H9 (cell line): Measurements from ENCODE around the gene ATP8A2. TPM values are rescaled to one million over a fixed set of nuclear protein-coding genes. Genes with fewer than 3 reads are reported as not detected.
"Not testable (repeated sequence)": the region's sequence is repeated elsewhere in the genome, so short reads cannot be mapped to it uniquely, and the experiment has no call there.

Experiments used
- DNase-seq: peaks from one replicate; pipeline ENCODE4 v3.0.0-alpha.2; 2017
- H2AFZ ChIP-seq: one replicate; pipeline ENCODE4 v1.6.1; 2013; ENCODE audit warnings: mild to moderate bottlenecking, low read length, control low read depth, moderate library complexity
- H2AK5ac ChIP-seq: 2 replicates; pipeline ENCODE4 v1.6.1; 2013; ENCODE audit warnings: low read length, control low read depth, mixed read lengths; ENCODE audit not compliant: insufficient read length
- H2BK120ac ChIP-seq: one replicate; pipeline ENCODE4 v1.6.1; 2013; ENCODE audit warnings: low read depth, mild to moderate bottlenecking, low read length, control low read depth, inconsistent platforms; ENCODE audit not compliant: poor library complexity, severe bottlenecking
- H2BK12ac ChIP-seq: 2 replicates; pipeline ENCODE4 v1.6.1; 2013; ENCODE audit warnings: low read length, control low read depth, mixed read lengths, low read depth; ENCODE audit not compliant: insufficient read length
- H2BK15ac ChIP-seq: 2 replicates; pipeline ENCODE4 v1.6.1; 2013; ENCODE audit warnings: low read depth, low read length, control low read depth
- H2BK20ac ChIP-seq: one replicate; pipeline ENCODE4 v1.6.1; 2013; ENCODE audit warnings: low read depth, mild to moderate bottlenecking, low read length, control low read depth, inconsistent platforms; ENCODE audit not compliant: poor library complexity, severe bottlenecking
- H2BK5ac ChIP-seq: 2 replicates; pipeline ENCODE4 v1.6.1; 2013; ENCODE audit warnings: low read length, control low read depth, mixed read lengths; ENCODE audit not compliant: insufficient read length
- H3K14ac ChIP-seq: 2 replicates; pipeline ENCODE4 v1.6.1; 2013; ENCODE audit warnings: low read length, control low read depth; ENCODE audit not compliant: insufficient read depth
- H3K18ac ChIP-seq: 2 replicates; pipeline ENCODE4 v1.6.1; 2013; ENCODE audit warnings: low read depth, mild to moderate bottlenecking, mixed read lengths, low read length, control low read depth; ENCODE audit not compliant: insufficient read length
- H3K23ac ChIP-seq: 2 replicates; pipeline ENCODE4 v1.6.1; 2013; ENCODE audit warnings: low read length, control low read depth, mixed read lengths, low read depth; ENCODE audit not compliant: insufficient read length
- H3K23me2 ChIP-seq: 2 replicates; pipeline ENCODE4 v1.6.1; 2013; ENCODE audit warnings: low read depth, mild to moderate bottlenecking, mixed read lengths, low read length, control low read depth; ENCODE audit not compliant: insufficient read length, poor library complexity, severe bottlenecking
- H3K27ac ChIP-seq: 2 replicates; pipeline ENCODE4 v1.5.1; 2013; ENCODE audit warnings: low read length, control low read depth, mixed read lengths, low read depth; ENCODE audit not compliant: insufficient read length
- H3K27me3 ChIP-seq: 2 replicates; pipeline ENCODE4 v1.6.1; 2013; ENCODE audit warnings: low read length, control low read depth, inconsistent platforms; ENCODE audit not compliant: insufficient read depth
- H3K4ac ChIP-seq: 2 replicates; pipeline ENCODE4 v1.6.1; 2013; ENCODE audit warnings: low read depth, mild to moderate bottlenecking, control low read depth, inconsistent platforms, low read length, moderate library complexity
- H3K4me1 ChIP-seq: 2 replicates; pipeline ENCODE4 v1.6.1; 2013; ENCODE audit warnings: low read length, control low read depth, inconsistent platforms; ENCODE audit not compliant: insufficient read depth
- H3K4me2 ChIP-seq: 2 replicates; pipeline ENCODE4 v1.6.1; 2013; ENCODE audit warnings: low read length, control low read depth, mixed read lengths; ENCODE audit not compliant: insufficient read length, insufficient read depth
- H3K56ac ChIP-seq: 2 replicates; pipeline ENCODE4 v1.6.1; 2013; ENCODE audit warnings: low read depth, mild to moderate bottlenecking, mixed read lengths, low read length, control low read depth; ENCODE audit not compliant: insufficient read length
- H3K79me1 ChIP-seq: 2 replicates; pipeline ENCODE4 v1.6.1; 2013; ENCODE audit warnings: low read depth, mild to moderate bottlenecking, moderate library complexity, low read length, control low read depth, inconsistent platforms; ENCODE audit not compliant: insufficient read depth, poor library complexity, severe bottlenecking
- H3K79me2 ChIP-seq: 2 replicates; pipeline ENCODE4 v1.6.1; 2013; ENCODE audit warnings: low read length, control low read depth, inconsistent platforms; ENCODE audit not compliant: insufficient read depth
- H3K9ac ChIP-seq: 2 replicates; pipeline ENCODE4 v1.6.1; 2013; ENCODE audit warnings: low read length, control low read depth, mixed read lengths; ENCODE audit not compliant: insufficient read length; ENCODE audit errors: extremely low read depth
- H3K9me3 ChIP-seq: one replicate; pipeline ENCODE4 v1.6.1; 2013; ENCODE audit warnings: low read depth, low read length, inconsistent platforms; ENCODE audit not compliant: control insufficient read depth
- H3T11ph ChIP-seq: one replicate; pipeline ENCODE4 v1.6.1; 2013; ENCODE audit warnings: mild to moderate bottlenecking, low read length, control low read depth, inconsistent platforms
- H4K20me1 ChIP-seq: one replicate; pipeline ENCODE4 v1.6.1; 2013; ENCODE audit not compliant: control insufficient read depth, insufficient read length, insufficient read depth
- H4K5ac ChIP-seq: 2 replicates; pipeline ENCODE4 v1.6.1; 2013; ENCODE audit warnings: low read depth, mild to moderate bottlenecking, mixed read lengths, low read length, control low read depth; ENCODE audit not compliant: insufficient read length
- H4K8ac ChIP-seq: replicated peaks from 2 replicates; pipeline ENCODE4 v1.6.1; 2013; ENCODE audit warnings: low read length, control low read depth, mixed read lengths, low read depth; ENCODE audit not compliant: insufficient read length
- H4K91ac ChIP-seq: 2 replicates; pipeline ENCODE4 v1.6.1; 2013; ENCODE audit warnings: low read depth, mild to moderate bottlenecking, moderate library complexity, mixed read lengths, low read length, control low read depth; ENCODE audit not compliant: insufficient read length
- H3K27ac Mint-ChIP-seq, 3 experiments: 2 replicates in 2 of 3; 3 replicates in 1 of 3; pipeline ENCODE4 v1.8.0; 2020 to 2021; ENCODE audit warnings: mixed read lengths in 3 of 3, mild to moderate bottlenecking in 1 of 3, moderate library complexity in 1 of 3
- H3K27me3 Mint-ChIP-seq: 2 replicates; pipeline ENCODE4 v1.8.0; 2021; ENCODE audit warnings: low read depth, mild to moderate bottlenecking, moderate library complexity, mixed read lengths
- H3K36me3 Mint-ChIP-seq, 3 experiments: 2 replicates in 2 of 3; 3 replicates in 1 of 3; pipeline ENCODE4 v1.8.0; 2020 to 2021; ENCODE audit warnings: low read depth in 3 of 3, mixed read lengths in 3 of 3; ENCODE audit not compliant: insufficient read depth in 1 of 3
- H3K4me1 Mint-ChIP-seq, 2 experiments: 2 replicates each; pipeline ENCODE4 v1.8.0; 2020; ENCODE audit warnings: mixed read lengths in 2 of 2
- H3K4me3 Mint-ChIP-seq, 2 experiments: 2 replicates in 1 of 2; 3 replicates in 1 of 2; pipeline ENCODE4 v1.8.0; 2020 to 2021; ENCODE audit warnings: mild to moderate bottlenecking in 2 of 2, mixed read lengths in 2 of 2, moderate library complexity in 1 of 2
- H3K9me3 Mint-ChIP-seq, 2 experiments: 2 replicates in 1 of 2; 3 replicates in 1 of 2; pipeline ENCODE4 v1.8.0; 2020; ENCODE audit warnings: mild to moderate bottlenecking in 2 of 2, mixed read lengths in 2 of 2, moderate library complexity in 1 of 2
- WGBS: extraction: QIAGEN DNeasy Blood & Tissue Kit; methylation state at CpG from one replicate; pipeline ENCODE4 v1.1.7; 2013; ENCODE audit warnings: missing lambda C conversion rate, low lambda C conversion rate, mixed read lengths; ENCODE audit not compliant: insufficient read length; ENCODE audit errors: extremely low coverage; 5-methylcytosine and 5-hydroxymethylcytosine counted together
- total RNA-seq: library from RNA; stranded (reverse); gene quantifications from 2 replicates; pipeline ENCODE4 v1.2.1, GENCODE V29; 2021
- TF ChIP-seq, protein P1 (sequence below): fragments of 200-600 bp; sonication (generic); conservative IDR thresholded peaks from 3 replicates; pipeline ENCODE4 v1.8.0; 2021; ENCODE audit warnings: antibody characterized with exemption, mild to moderate bottlenecking

The ATP8A2 gene
- total RNA-seq, 1 experiment from 2014 or later: 18.2 TPM

- H2BK5ac ChIP-seq: no peak overlapping the region
- no peak overlapping the region for H3K4me2 ChIP-seq
- peaks cover 2% of the 10 kb centered on the region; the same call in 1 of the 2 replicates for H3K27me3 Mint-ChIP-seq
- H2AFZ ChIP-seq: no peak overlapping the region
- H3K4ac ChIP-seq: no peak overlapping the region
- H3K27ac Mint-ChIP-seq: no peak overlapping the region
- no peaks in the 10 kb centered on the region for H3K27me3 ChIP-seq
- H4K8ac ChIP-seq: no peak overlapping the region
- H3K23me2 ChIP-seq: no peaks in the 10 kb centered on the region
- H3K27ac ChIP-seq: no peak overlapping the region
- H3T11ph ChIP-seq: no peak overlapping the region
- H3K4me1 ChIP-seq: no peaks in the 10 kb centered on the region
- H2BK120ac ChIP-seq: no peak overlapping the region
- H3K36me3 Mint-ChIP-seq: no peaks in the 10 kb centered on the region; a peak in 1 of 7 replicates
- H2BK15ac ChIP-seq: no peak overlapping the region
- no peak overlapping the region for H2AK5ac ChIP-seq
- no peak overlapping the region for H2BK12ac ChIP-seq
- no peak overlapping the region for H4K91ac ChIP-seq
- no peak overlapping the region for H3K56ac ChIP-seq
- H3K14ac ChIP-seq: no peak overlapping the region
- H3K9ac ChIP-seq: no peak overlapping the region
- no peak overlapping the region for H4K5ac ChIP-seq
- H3K79me1 ChIP-seq: no peaks in the 10 kb centered on the region
- WGBS: no CpG with 5 or more reads among the region's 2 CpGs
- no peaks in the 10 kb centered on the region for H3K9me3 Mint-ChIP-seq
- no peaks in the 10 kb centered on the region for H4K20me1 ChIP-seq
- no peaks in the 10 kb centered on the region for H3K9me3 ChIP-seq
- H3K23ac ChIP-seq: no peak overlapping the region
- H3K79me2 ChIP-seq: no peaks in the 10 kb centered on the region
- no peak overlapping the region for H3K4me3 Mint-ChIP-seq
- no peak overlapping the region for H3K18ac ChIP-seq
- H2BK20ac ChIP-seq: no peak overlapping the region
- TF ChIP-seq, protein P1, sequence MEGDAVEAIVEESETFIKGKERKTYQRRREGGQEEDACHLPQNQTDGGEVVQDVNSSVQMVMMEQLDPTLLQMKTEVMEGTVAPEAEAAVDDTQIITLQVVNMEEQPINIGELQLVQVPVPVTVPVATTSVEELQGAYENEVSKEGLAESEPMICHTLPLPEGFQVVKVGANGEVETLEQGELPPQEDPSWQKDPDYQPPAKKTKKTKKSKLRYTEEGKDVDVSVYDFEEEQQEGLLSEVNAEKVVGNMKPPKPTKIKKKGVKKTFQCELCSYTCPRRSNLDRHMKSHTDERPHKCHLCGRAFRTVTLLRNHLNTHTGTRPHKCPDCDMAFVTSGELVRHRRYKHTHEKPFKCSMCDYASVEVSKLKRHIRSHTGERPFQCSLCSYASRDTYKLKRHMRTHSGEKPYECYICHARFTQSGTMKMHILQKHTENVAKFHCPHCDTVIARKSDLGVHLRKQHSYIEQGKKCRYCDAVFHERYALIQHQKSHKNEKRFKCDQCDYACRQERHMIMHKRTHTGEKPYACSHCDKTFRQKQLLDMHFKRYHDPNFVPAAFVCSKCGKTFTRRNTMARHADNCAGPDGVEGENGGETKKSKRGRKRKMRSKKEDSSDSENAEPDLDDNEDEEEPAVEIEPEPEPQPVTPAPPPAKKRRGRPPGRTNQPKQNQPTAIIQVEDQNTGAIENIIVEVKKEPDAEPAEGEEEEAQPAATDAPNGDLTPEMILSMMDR: no peak
- no peak for DNase-seq
- H3K4me1 Mint-ChIP-seq: peaks cover 4% of the 10 kb centered on the region in 2 experiments; a peak in 2 of 4 replicates
Observed at GRCh38 chr13:26071691-26072090, 699.9 kb downstream of the ATP8A2 start.

- H2BK15ac ChIP-seq, H2BK20ac ChIP-seq, H4K91ac ChIP-seq, H4K8ac ChIP-seq, H3K79me2 ChIP-seq, H3K27me3 Mint-ChIP-seq, H3K4me1 Mint-ChIP-seq, DNase-seq, H3K27ac Mint-ChIP-seq, H3K79me1 ChIP-seq, H2AK5ac ChIP-seq, H3K23ac ChIP-seq, H2BK5ac ChIP-seq, H3K27me3 ChIP-seq, H3K9ac ChIP-seq, H2AFZ ChIP-seq, H3T11ph ChIP-seq, H2BK120ac ChIP-seq, H2BK12ac ChIP-seq, H3K4me2 ChIP-seq, H3K4ac ChIP-seq, H3K23me2 ChIP-seq, H3K9me3 Mint-ChIP-seq, H4K5ac ChIP-seq, H4K20me1 ChIP-seq, H3K36me3 Mint-ChIP-seq, H3K56ac ChIP-seq, H3K14ac ChIP-seq, H3K18ac ChIP-seq, H3K4me3 Mint-ChIP-seq, H3K27ac ChIP-seq, H3K4me1 ChIP-seq, H3K9me3 ChIP-seq: not testable (repeated sequence)
- no CpG with 5 or more reads among the region's 7 CpGs for WGBS
Observed at GRCh38 chr13:26072335-26072734, 700.6 kb downstream of the ATP8A2 start.
